Activated B cell treated with CpG ODN at 0.5 μM for 24 hours (primary cell): Measurements from ENCODE around the gene SEPTIN7. TPM values are rescaled to one million over a fixed set of nuclear protein-coding genes. Genes with fewer than 3 reads are reported as not detected.

Source experiments
- ATAC-seq: fragments of 200-7000 bp; cut with Tn5 transposase; one replicate; pipeline ENCODE4 v1.10.0; 2021; ENCODE audit warnings: low read depth, mild to moderate bottlenecking, moderate library complexity
- CTCF ChIA-PET: fragments of 350-600 bp; sonication (Branson Sonifier 250); formaldehyde crosslinking; loops from one replicate; lab custom pipeline; 2021; ENCODE audit warnings: antibody characterized with exemption; lab: Charles Lee
- POLR2A ChIA-PET: fragments of 350-600 bp; sonication (Branson Sonifier 250); formaldehyde crosslinking; loops from one replicate; lab custom pipeline; 2021; ENCODE audit warnings: antibody characterized with exemption; lab: Charles Lee
- DNase-seq: peaks from one replicate; pipeline ENCODE4 v3.0.0; 2022
- H3K27ac Mint-ChIP-seq: one replicate; pipeline ENCODE4 v1.8.0; 2020; ENCODE audit warnings: mixed read lengths
- H3K27me3 Mint-ChIP-seq: one replicate; pipeline ENCODE4 v1.8.0; 2021; ENCODE audit warnings: mixed read lengths
- H3K36me3 Mint-ChIP-seq: one replicate; pipeline ENCODE4 v1.8.0; 2021; ENCODE audit warnings: low read depth, mixed read lengths
- H3K4me1 Mint-ChIP-seq: one replicate; pipeline ENCODE4 v1.8.0; 2021; ENCODE audit warnings: mixed read lengths
- H3K4me3 Mint-ChIP-seq: one replicate; pipeline ENCODE4 v1.8.0; 2020; ENCODE audit warnings: mild to moderate bottlenecking, mixed read lengths
- H3K9me3 Mint-ChIP-seq: one replicate; pipeline ENCODE4 v1.8.0; 2020; ENCODE audit warnings: mixed read lengths
- intact Hi-C: fragments of 100-400 bp; cut with micrococcal nuclease; formaldehyde crosslinking; loops from one replicate; pipeline ENCODE4 v1.15.1; 2024
- total RNA-seq: library from RNA; stranded (reverse); gene quantifications from 2 replicates; pipeline ENCODE4 v1.2.3, GENCODE V29; 2022
- TF ChIP-seq, protein P1 (sequence below): fragments of 200-600 bp; IDR thresholded peaks from one replicate; pipeline ENCODE4 v1.8.0; 2022; ENCODE audit warnings: antibody characterized with exemption, mild to moderate bottlenecking

SEPTIN7 gene
- total RNA-seq, 1 donor from 2014 or later, result 239 TPM

DNA sequence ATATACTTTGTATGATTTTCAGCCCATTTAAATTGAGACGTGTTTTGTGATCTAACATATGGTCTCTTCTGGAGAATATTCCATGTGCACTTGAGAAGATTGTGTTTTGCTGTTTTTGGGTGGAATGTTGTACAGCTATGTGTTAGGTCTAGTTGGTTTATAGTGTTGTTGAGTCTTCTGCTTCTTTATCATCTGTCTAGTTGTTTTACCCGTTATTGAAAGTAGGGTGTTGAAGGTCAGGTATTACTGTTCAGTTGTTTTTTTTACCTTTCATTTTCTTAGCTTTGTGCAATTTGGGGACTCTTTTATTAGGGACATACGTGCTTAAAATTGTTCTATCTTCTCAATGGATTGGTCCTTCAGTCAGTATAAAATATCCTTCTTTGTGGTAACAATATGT lies 18.5 kb downstream of the SEPTIN7 start:
- DNase-seq (no peak), ATAC-seq (no peak)
- Mint-ChIP-seq H3K9me3 (peaks cover 26% of the 10 kb centered on the region), H3K4me1 (peaks cover 64% of the 10 kb centered on the region), H3K27ac (no peak overlapping the region), H3K27me3 (no peaks in the 10 kb centered on the region), H3K4me3 (no peak overlapping the region), H3K36me3 (peaks cover 53% of the 10 kb centered on the region)
- intact Hi-C loops, result loop anchor here (2.0 kb wide), 2 partner anchors 13 to 17 kb away; no protein-coding TSS in a partner anchor
- ChIA-PET POLR2A (interaction anchor here (1.7 kb wide), 1 partner anchor 19 kb away, joined by 3 read pairs; no protein-coding TSS in a partner anchor), CTCF (no interaction called here)
- TF ChIP-seq, protein P1, sequence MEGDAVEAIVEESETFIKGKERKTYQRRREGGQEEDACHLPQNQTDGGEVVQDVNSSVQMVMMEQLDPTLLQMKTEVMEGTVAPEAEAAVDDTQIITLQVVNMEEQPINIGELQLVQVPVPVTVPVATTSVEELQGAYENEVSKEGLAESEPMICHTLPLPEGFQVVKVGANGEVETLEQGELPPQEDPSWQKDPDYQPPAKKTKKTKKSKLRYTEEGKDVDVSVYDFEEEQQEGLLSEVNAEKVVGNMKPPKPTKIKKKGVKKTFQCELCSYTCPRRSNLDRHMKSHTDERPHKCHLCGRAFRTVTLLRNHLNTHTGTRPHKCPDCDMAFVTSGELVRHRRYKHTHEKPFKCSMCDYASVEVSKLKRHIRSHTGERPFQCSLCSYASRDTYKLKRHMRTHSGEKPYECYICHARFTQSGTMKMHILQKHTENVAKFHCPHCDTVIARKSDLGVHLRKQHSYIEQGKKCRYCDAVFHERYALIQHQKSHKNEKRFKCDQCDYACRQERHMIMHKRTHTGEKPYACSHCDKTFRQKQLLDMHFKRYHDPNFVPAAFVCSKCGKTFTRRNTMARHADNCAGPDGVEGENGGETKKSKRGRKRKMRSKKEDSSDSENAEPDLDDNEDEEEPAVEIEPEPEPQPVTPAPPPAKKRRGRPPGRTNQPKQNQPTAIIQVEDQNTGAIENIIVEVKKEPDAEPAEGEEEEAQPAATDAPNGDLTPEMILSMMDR, result no peak

DNA sequence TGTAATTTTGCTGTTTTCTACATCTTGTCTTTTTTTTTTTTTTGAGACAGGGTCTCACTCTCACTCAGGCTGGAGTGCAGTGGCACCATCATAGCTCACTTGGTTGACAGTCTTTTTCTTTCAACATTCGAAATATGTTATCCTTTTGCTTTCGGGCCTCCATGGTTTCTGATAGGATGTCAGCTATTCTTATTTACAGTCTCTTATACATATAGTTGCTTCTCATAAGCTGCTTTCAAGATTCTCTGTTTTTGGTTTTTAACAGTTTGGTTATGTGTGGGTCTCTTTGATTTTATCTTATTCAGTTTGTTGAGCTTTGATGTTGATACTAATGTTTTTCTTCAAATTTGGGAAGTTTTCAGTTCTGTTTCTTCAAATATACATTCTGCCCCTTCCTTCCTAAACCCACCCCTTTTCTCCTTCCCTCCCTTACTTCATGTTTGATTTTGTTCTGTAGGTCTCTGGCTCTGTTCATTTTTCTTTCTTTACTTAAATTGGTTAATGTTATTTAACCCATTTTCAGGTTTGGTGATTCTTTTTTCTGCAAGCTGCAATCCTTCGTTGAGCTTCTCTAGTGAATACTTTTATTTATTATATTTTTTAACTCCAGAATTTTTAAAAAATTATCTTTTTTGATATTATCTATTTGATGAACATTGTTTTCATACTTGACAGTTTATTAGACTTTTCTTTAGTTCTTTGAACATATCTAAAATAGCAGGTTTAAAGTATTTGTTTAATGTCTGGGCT lies 19.3 kb downstream of the SEPTIN7 start:
- Mint-ChIP-seq H3K4me1 (peaks cover 59% of the 10 kb centered on the region), H3K4me3 (no peak overlapping the region), H3K36me3 (peaks cover 48% of the 10 kb centered on the region), H3K9me3 (peaks cover 24% of the 10 kb centered on the region), H3K27me3 (no peaks in the 10 kb centered on the region), H3K27ac (no peak overlapping the region)
- POLR2A ChIA-PET, result interaction anchor here (0.6 to 1.7 kb wide), 3 partner anchors 19 to 91 kb away, joined by 3 to 6 read pairs (median 3); partner anchors contain the start of gene SEPTIN7
- ATAC-seq (no peak), DNase-seq (no peak)
- intact Hi-C loops, result loop anchor here (2.0 kb wide), 2 partner anchors 13 to 17 kb away; no protein-coding TSS in a partner anchor
- CTCF ChIA-PET, result no interaction called here
- TF ChIP-seq, protein P1, result no peak

DNA sequence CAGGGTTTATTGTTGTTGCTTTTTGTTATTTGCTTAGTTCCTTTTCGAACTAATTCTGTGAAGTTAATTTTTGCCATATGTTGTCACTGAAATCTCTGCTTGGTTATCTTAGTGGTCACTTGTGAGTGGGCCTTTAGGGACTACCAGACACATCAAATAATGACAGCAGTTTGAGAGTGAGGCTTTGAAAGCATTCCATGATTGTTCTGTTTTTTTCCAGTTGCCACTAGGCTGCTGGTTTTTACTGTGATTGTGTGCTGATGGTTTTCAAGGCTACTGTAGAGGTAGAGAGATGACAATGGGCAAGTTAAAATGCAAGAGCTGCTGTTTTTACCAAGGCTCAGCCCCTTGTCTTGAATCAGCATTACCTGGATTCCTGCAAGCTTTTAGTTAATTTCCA lies 20.0 kb downstream of the SEPTIN7 start:
- Mint-ChIP-seq H3K4me1 (peaks cover 55% of the 10 kb centered on the region), H3K36me3 (peaks cover 42% of the 10 kb centered on the region), H3K27me3 (no peaks in the 10 kb centered on the region), H3K27ac (no peak overlapping the region), H3K9me3 (peaks cover 24% of the 10 kb centered on the region), H3K4me3 (no peak overlapping the region)
- CTCF ChIA-PET, result no interaction called here
- intact Hi-C loops, result no loop called here
- no peak for ATAC-seq
- TF ChIP-seq, protein P1, result no peak
- no peak for DNase-seq
- POLR2A ChIA-PET, result no interaction called here

DNA sequence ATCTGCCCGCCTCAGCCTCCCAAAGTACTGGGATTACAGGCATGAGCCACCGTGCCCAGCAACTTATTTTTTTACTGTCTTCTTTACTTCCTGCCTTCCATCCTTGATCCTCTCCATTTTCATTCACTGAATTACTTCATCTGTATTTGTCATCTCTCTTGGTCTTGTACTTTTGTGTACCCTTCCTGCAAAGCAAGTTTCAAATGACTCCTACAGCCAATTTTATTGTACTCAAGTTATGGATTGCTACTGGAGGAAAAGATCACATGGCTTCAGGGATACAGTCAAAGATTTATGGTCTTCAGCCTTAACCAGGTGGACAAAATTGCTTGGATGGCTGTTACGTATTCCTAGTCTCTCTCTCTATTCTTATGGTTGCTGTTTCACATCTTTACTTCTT lies 22.6 kb downstream of the SEPTIN7 start:
- ChIA-PET POLR2A (no interaction called here), CTCF (no interaction called here)
- DNase-seq (no peak), ATAC-seq (no peak)
- Mint-ChIP-seq H3K4me3 (no peak overlapping the region), H3K4me1 (peaks cover 47% of the 10 kb centered on the region), H3K36me3 (peaks cover 29% of the 10 kb centered on the region), H3K9me3 (peaks cover 18% of the 10 kb centered on the region), H3K27me3 (no peaks in the 10 kb centered on the region), H3K27ac (peak overlapping the region; percentile 0)
- TF ChIP-seq, protein P1, result no peak
- intact Hi-C loops, result loop anchor here (2.0 kb wide), 1 partner anchor 15 kb away; no protein-coding TSS in a partner anchor

DNA sequence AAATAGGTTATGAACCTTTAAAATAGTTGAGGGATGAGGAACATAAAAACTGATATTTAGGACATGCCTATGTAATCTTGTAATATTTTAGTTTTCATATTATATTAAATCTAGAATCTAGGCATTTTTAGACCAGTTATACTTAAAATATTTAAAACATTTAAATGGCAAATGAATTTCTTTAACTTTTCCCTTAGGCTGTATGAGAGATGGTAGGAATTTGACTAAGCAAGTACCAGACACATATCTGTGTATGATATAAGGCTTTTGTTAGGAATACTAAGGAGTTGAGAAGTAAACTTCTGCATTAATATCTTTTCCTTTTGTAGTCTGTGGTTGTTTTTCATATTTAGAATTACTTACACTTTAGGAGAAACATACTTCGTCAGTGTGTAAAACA lies 25.1 kb downstream of the SEPTIN7 start:
- H3K4me3 Mint-ChIP-seq, result no peak overlapping the region
- TF ChIP-seq, protein P1, result no peak
- CTCF ChIA-PET, result no interaction called here
- ATAC-seq (no peak), DNase-seq (no peak)
- H3K27me3 Mint-ChIP-seq, result no peaks in the 10 kb centered on the region
- POLR2A ChIA-PET, result interaction anchor here (1.2 kb wide), 1 partner anchor 25 kb away, joined by 7 read pairs; the partner anchor contains the start of gene SEPTIN7
- H3K36me3 Mint-ChIP-seq, result peaks cover 23% of the 10 kb centered on the region
- intact Hi-C loops, result no loop called here
- H3K27ac Mint-ChIP-seq, result no peak overlapping the region
- no peaks in the 10 kb centered on the region for H3K9me3 Mint-ChIP-seq
- H3K4me1 Mint-ChIP-seq, result peaks cover 47% of the 10 kb centered on the region
